Chondrocyte (in vitro differentiated cells): ENCODE data around the gene IWS1. TPM values are rescaled to one million over a fixed set of nuclear protein-coding genes. Genes with fewer than 3 reads are reported as not detected.

ENCODE experiments used
- DNase-seq: peaks from one replicate; pipeline ENCODE4 v3.0.0; 2021; ENCODE audit warnings: mixed read lengths, low spot score
- H3K27ac Mint-ChIP-seq: one replicate; pipeline ENCODE4 v1.8.0; 2021; ENCODE audit warnings: mild to moderate bottlenecking, moderate library complexity, mixed read lengths; ENCODE audit not compliant: unreplicated experiment
- H3K27me3 Mint-ChIP-seq: 2 replicates; pipeline ENCODE4 v1.8.0; 2021; ENCODE audit warnings: low read depth, mixed read lengths
- H3K36me3 Mint-ChIP-seq: 2 replicates; pipeline ENCODE4 v1.8.0; 2021; ENCODE audit warnings: low read depth, mixed read lengths
- H3K4me1 Mint-ChIP-seq: 2 replicates; pipeline ENCODE4 v1.8.0; 2021; ENCODE audit warnings: low read depth, mild to moderate bottlenecking, mixed read lengths
- H3K4me3 Mint-ChIP-seq: one replicate; pipeline ENCODE4 v1.8.0; 2021; ENCODE audit warnings: mild to moderate bottlenecking, moderate library complexity, mixed read lengths; ENCODE audit not compliant: unreplicated experiment
- H3K9me3 Mint-ChIP-seq: 2 replicates; pipeline ENCODE4 v1.8.0; 2021; ENCODE audit warnings: low read depth, mixed read lengths
- total RNA-seq: library from RNA; stranded (reverse); gene quantifications from 3 replicates; pipeline ENCODE4 v1.2.1, GENCODE V29; 2021
- TF ChIP-seq, protein P1 (sequence below): fragments of 200-600 bp; sonication (generic); IDR thresholded peaks from 2 replicates; pipeline ENCODE4 v1.5.0; 2021; ENCODE audit warnings: antibody characterized with exemption, mild to moderate bottlenecking, moderate library complexity

IWS1 gene
- total RNA-seq, 1 donor from 2014 or later, result 37.4 TPM

DNA sequence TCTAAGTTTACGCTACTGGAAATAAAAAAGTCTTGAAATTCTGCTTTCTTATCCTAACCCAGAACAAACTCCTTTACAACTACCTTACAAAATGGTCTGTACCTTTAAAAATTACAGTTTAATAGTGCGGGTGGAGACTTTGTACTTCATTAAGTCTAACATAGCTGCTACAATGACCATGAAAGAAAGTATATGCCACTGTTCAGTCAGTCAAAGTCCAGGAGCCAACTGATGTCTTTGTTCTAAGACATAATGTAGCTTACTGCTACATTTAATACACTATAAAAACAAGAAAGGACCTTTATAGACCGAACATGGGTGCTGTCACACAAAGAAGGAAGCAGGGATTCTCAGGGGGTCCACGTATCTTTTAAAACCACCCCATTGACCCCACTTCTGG, 36.0 kb downstream of the IWS1 start:
- TF ChIP-seq, protein P1, sequence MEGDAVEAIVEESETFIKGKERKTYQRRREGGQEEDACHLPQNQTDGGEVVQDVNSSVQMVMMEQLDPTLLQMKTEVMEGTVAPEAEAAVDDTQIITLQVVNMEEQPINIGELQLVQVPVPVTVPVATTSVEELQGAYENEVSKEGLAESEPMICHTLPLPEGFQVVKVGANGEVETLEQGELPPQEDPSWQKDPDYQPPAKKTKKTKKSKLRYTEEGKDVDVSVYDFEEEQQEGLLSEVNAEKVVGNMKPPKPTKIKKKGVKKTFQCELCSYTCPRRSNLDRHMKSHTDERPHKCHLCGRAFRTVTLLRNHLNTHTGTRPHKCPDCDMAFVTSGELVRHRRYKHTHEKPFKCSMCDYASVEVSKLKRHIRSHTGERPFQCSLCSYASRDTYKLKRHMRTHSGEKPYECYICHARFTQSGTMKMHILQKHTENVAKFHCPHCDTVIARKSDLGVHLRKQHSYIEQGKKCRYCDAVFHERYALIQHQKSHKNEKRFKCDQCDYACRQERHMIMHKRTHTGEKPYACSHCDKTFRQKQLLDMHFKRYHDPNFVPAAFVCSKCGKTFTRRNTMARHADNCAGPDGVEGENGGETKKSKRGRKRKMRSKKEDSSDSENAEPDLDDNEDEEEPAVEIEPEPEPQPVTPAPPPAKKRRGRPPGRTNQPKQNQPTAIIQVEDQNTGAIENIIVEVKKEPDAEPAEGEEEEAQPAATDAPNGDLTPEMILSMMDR, result no peak
- Mint-ChIP-seq H3K27me3 (no peaks in the 10 kb centered on the region), H3K27ac (no peak overlapping the region), H3K36me3 (peaks cover 44% of the 10 kb centered on the region), H3K4me1 (no peaks in the 10 kb centered on the region), H3K4me3 (no peak overlapping the region), H3K9me3 (no peaks in the 10 kb centered on the region)
- no peak for DNase-seq

DNA sequence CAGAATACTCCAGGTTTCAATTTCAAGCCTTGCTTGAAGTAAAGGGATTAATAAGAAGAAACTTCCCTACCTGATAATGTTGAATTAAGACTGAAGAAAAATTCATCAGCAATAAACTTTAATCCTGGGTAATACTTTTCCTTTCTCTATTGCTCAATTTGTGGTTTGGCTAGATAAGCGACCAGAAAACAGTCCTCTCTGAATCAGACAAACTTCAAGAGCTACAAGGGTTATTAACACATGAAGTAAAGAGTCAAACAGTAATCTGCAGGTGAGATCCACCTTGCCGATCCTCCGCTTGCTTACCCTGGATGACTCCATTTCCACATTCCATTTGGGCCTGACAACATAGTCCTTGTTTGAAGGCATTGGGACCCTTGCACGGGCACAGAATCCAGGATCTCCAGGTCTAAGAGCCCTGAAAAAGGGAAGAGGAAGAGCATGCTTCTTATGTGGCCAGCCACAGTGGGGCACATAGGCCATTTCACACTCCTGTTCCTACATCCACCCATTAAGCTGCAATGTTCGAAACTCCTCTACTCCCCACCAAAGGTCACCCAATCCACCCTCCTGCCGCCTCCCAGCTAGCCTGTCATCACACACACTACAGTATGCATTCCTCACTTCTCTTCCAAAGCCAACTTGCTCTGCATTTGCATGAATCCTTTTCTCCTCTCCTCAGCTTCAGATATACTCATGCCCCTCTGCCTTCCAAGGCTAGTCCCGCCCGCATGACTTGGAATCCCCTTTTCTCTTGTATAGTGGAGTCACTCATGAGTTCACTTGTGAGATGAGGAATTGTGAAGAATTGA, 39.8 kb downstream of the IWS1 start:
- peaks cover 42% of the 10 kb centered on the region for H3K36me3 Mint-ChIP-seq
- no peak overlapping the region for H3K4me3 Mint-ChIP-seq
- H3K27ac Mint-ChIP-seq, result no peak overlapping the region
- no peak for DNase-seq
- TF ChIP-seq, protein P1, result no peak
- H3K27me3 Mint-ChIP-seq, result no peaks in the 10 kb centered on the region
- H3K4me1 Mint-ChIP-seq, result no peaks in the 10 kb centered on the region
- no peaks in the 10 kb centered on the region for H3K9me3 Mint-ChIP-seq

- no peak overlapping the region for H3K4me3 Mint-ChIP-seq
- no peak for DNase-seq
- H3K36me3 Mint-ChIP-seq, result peaks cover 37% of the 10 kb centered on the region
- H3K27me3 Mint-ChIP-seq, result no peaks in the 10 kb centered on the region
- no peak overlapping the region for H3K27ac Mint-ChIP-seq
- TF ChIP-seq, protein P1, result no peak
- H3K4me1 Mint-ChIP-seq, result no peaks in the 10 kb centered on the region
- H3K9me3 Mint-ChIP-seq, result no peaks in the 10 kb centered on the region
Observed at GRCh38 chr2:127485694-127486071, 40.6 kb downstream of the IWS1 start.

- H3K9me3 Mint-ChIP-seq, result no peaks in the 10 kb centered on the region
- TF ChIP-seq, protein P1, result no peak
- DNase-seq, result no peak
Observed at GRCh38 chr2:127485051-127485693, 41.1 kb downstream of the IWS1 start.

DNA sequence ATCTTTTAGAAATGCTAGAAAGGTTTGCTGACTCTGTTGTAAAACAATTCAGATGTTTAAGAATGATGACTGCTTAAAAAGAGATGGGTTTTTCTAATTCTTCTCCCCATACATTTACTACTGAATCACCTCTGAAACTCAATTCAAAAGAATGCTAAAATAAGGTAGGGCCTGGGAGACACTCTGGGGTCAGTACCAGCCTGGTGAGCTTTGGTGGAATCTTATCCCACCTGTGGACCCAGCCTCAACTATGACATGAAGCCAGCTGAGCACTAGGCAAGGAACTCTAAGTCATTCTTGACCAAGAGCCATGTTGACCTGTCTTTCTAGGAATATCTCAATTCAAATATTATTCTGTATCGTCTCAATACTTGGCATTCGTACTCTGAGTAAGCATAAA, 44.3 kb downstream of the IWS1 start:
- Mint-ChIP-seq H3K27me3 (no peaks in the 10 kb centered on the region), H3K4me3 (no peak overlapping the region), H3K27ac (no peak overlapping the region), H3K4me1 (no peaks in the 10 kb centered on the region), H3K36me3 (peaks cover 20% of the 10 kb centered on the region), H3K9me3 (no peaks in the 10 kb centered on the region)
- TF ChIP-seq, protein P1, result no peak
- DNase-seq, result no peak

More at GRCh38 chr2:127485051-127485693, 41.1 kb downstream of the IWS1 start:
- H3K4me3 Mint-ChIP-seq, result no peak overlapping the region
- H3K27ac Mint-ChIP-seq, result peak overlapping the region; percentile 52
- no peaks in the 10 kb centered on the region for H3K27me3 Mint-ChIP-seq
- H3K36me3 Mint-ChIP-seq, result peaks cover 37% of the 10 kb centered on the region
- no peaks in the 10 kb centered on the region for H3K4me1 Mint-ChIP-seq
